HG03457 (cell line): ENCODE results near the gene CA9.
A peak's percentile ranks its signal among the peaks of the same experiment; 100 is the strongest.
"Not testable (repeated sequence)": the region's sequence is repeated elsewhere in the genome, so short reads cannot be mapped to it uniquely, and the experiment has no call there.

ENCODE experiments used
- ATAC-seq: cut with Tn5 transposase; IDR thresholded peaks from one replicate; pipeline ENCODE4 v1.9.1; 2021; ENCODE audit warnings: moderate number of reproducible peaks; ENCODE audit not compliant: unreplicated experiment

The CA9 gene

DNA sequence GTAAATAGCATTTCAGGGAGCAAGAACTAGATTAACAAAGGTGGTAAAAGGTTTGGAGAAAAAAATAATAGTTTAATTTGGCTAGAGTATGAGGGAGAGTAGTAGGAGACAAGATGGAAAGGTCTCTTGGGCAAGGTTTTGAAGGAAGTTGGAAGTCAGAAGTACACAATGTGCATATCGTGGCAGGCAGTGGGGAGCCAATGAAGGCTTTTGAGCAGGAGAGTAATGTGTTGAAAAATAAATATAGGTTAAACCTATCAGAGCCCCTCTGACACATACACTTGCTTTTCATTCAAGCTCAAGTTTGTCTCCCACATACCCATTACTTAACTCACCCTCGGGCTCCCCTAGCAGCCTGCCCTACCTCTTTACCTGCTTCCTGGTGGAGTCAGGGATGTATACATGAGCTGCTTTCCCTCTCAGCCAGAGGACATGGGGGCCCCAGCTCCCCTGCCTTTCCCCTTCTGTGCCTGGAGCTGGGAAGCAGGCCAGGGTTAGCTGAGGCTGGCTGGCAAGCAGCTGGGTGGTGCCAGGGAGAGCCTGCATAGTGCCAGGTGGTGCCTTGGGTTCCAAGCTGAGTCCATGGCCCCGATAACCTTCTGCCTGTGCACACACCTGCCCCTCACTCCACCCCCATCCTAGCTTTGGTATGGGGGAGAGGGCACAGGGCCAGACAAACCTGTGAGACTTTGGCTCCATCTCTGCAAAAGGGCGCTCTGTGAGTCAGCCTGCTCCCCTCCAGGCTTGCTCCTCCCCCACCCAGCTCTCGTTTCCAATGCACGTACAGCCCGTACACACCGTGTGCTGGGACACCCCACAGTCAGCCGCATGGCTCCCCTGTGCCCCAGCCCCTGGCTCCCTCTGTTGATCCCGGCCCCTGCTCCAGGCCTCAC lies at the start of gene CA9:
CA9 (plus strand) TSS at position 797 of the 893 bp plus-strand sequence; CDS start at position 829, 32 bp downstream.
- no peak for ATAC-seq

- ATAC-seq = no peak
Measured at GRCh38 chr9:35627575-35627974, 46.2 kb upstream of the CA9 start.

GRCh38 chr9:35628389-35628991 lies 45.2 kb upstream of the CA9 start:
- ATAC-seq = no peak

GRCh38 chr9:35629597-35629996 lies 44.1 kb upstream of the CA9 start:
- no peak for ATAC-seq

- no peak for ATAC-seq
Measured at GRCh38 chr9:35635730-35636129, 38.0 kb upstream of the CA9 start.

GRCh38 chr9:35636135-35636876 lies 37.4 kb upstream of the CA9 start:
- ATAC-seq = no peak

- ATAC-seq = not testable (repeated sequence)
Measured at GRCh38 chr9:35636877-35637246, 36.9 kb upstream of the CA9 start.

- ATAC-seq = not testable (repeated sequence)
Measured at GRCh38 chr9:35637427-35637955, 36.2 kb upstream of the CA9 start.

GRCh38 chr9:35638751-35639150 lies 35.0 kb upstream of the CA9 start:
- ATAC-seq = not testable (repeated sequence)

- not testable (repeated sequence) for ATAC-seq
Measured at GRCh38 chr9:35639225-35639624, 34.5 kb upstream of the CA9 start.

DNA sequence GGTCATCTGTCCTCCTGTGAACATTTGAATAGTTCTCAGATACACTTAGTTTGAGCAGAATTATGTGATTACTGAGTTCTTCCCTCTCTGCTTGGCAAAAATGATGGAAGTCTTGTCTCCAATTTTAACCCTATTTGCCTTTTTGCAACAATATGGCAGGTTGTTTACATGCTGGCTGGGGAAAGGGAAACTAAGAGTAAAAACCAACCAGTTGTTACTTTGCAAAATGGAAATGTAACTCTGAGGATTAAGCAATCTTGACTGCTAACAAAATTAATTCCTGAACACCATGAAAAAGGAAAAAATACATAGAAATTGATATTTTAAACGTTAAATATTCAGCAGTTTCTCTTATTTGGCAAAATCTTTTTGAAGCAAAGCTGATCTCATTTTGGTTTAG lies 34.1 kb upstream of the CA9 start:
- ATAC-seq = no peak

DNA sequence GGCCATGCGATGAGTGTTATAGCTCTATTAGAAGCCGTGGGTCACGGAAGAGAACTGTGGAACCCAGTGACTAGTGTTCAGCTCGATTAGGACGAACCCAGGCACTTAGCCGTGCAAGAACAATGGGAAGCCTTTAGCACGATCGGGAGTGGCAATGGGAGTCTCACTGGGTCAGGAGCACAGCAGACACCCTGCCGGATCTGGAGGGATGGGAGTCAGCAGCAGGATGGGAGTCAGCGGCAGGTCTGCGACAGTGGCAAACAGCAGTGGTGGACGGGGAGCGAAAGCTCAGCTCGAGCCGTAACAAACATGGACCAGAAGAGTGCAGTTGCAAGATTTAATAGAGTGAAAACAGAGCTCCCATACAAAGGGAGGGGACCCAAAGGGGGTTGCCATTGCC lies 33.3 kb upstream of the CA9 start:
- ATAC-seq = not testable (repeated sequence)

GRCh38 chr9:35641478-35641877 lies 32.2 kb upstream of the CA9 start:
- not testable (repeated sequence) for ATAC-seq

- ATAC-seq = no peak
Measured at GRCh38 chr9:35643046-35643445, 30.7 kb upstream of the CA9 start.

DNA sequence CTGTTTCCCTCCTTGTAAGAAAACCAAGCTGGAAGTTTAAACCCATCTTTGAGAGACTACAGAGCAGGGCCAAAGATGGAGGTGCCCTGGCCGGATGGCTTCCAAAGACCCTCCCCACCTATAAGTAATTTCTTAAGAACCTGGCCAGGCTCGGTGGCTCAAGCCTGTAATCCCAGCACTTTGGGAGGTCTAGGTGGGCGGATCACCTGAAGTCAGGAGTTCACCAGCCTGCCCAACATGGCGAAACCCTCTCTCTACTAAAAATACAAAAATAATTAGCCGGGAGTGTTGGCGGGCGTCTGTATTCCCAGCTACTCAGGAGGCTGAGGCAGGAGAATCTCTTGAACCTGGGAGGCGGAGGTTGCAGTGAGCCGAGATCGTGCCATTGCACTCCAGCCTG lies 28.0 kb upstream of the CA9 start:
- not testable (repeated sequence) for ATAC-seq

GRCh38 chr9:35646153-35646532 lies 27.6 kb upstream of the CA9 start:
- ATAC-seq = no peak

DNA sequence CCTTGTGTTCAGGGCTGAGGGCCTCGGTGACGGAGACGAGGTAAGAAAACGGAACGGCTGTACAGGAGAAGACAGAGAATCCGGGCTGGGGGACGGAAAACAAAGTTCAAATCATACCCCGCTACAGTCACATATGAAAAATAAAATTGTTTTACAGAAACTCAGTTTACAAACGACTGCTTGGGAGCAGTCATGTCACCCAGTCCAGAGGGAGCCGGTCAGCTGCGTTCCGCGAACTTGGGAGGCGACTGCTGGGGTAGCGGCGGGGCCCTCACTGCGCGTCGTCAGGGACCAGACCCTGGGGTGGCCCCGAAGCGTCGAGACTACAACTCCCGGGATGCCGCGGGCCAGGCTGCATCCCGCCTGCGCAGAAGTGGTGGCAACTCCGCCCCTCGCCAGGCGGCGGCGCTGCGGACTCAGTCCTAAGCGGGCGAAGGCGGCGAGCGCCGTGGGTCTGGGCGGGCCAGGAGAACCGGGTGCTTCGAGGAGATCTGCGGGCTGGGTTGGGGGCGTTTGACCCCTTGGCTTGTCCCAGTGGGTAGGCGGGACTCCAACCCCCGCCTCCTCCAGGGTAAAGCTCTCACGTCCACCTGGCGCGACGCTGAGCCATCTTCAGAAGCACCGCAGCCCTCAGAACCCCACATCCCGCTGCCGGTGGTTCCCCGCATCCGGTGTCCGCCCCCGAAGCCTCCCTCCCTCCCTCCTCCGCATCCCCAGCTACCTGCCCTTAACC lies 27.0 kb upstream of the CA9 start:
- ATAC-seq = peak; percentile 69

GRCh38 chr9:35649431-35650340 lies 24.0 kb upstream of the CA9 start:
- no peak for ATAC-seq

DNA sequence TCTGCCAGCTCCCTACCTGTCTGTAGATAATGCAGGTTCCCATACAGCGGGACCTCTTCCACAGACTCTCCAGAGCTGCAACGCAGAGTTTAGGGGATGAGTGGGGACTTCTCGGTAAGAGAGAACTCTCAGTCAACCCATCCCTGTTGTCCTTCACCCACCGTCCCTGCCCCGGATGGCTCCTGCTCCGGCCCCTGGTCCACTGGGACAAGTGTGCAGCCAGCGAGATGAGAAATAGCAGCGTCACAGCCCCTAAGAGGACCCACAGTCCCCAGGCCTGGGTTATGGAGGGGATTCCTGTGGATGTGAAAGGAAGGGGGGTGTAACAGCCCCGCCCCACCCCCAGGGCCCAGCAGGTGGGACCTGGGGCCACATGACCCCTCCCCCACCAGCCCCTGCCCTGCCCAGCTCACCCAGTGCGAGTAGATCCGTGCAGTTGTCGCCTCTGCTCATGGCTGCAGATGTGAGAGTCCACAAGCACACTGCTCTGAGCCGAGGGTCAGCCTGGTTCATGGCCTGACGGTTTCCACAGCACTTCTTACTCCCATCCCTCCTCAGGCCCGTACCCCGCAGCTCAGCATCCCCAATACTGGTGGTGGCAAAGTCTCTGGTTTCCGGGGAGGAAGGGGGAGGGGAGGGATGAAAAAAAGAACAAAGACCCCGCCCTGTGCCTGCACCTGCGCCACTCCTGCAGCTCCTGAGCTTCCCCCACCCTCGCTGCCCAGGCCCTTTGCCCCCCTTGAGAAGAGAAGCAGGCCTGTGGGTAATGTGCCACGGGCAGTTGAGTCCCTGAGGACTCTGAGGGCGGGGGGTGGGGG lies 23.2 kb upstream of the CA9 start, which contains the start of gene SIT1:
SIT1 (minus strand) TSS at position 591 of the 818 bp plus-strand sequence; CDS start at position 513, 78 bp downstream.
- ATAC-seq = no peak
